IMR-90 (cell line): ENCODE measurements around the gene MAN2B1. TPM values are rescaled to one million over a fixed set of nuclear protein-coding genes. Genes with fewer than 3 reads are reported as not detected.

Source experiments
- ATAC-seq: fragments of 200-7000 bp; cut with Tn5 transposase; 2 replicates; pipeline ENCODE4 v1.9.1; 2020; ENCODE audit warnings: low read depth, mild to moderate bottlenecking, moderate library complexity
- BruUV-seq: library from RNA; stranded (reverse); fragments of 400-500 nt; replicated peaks from 2 replicates; lab custom pipeline; 2021; lab: Mats Ljungman, UMichigan
- CTCF ChIA-PET: fragments of 300-600 bp; formaldehyde crosslinking; extraction: SDS; loops from one replicate; lab custom pipeline; 2021; ENCODE audit warnings: antibody characterized with exemption; lab: Yijun Ruan, JAX
- POLR2A ChIA-PET: fragments of 300-600 bp; sonication (Branson Sonifier 250); formaldehyde crosslinking; loops from one replicate; lab custom pipeline; 2022; ENCODE audit warnings: antibody characterized with exemption; ENCODE audit not compliant: unreplicated experiment; lab: Charles Lee
- DNase-seq: peaks from one replicate; pipeline ENCODE4 v3.0.0; 2013
- H2AFZ ChIP-seq: replicated peaks from 2 replicates; pipeline ENCODE3; 2013; ENCODE audit warnings: low read length, mild to moderate bottlenecking; ENCODE audit not compliant: poor library complexity
- H2AK5ac ChIP-seq: 2 replicates; pipeline ENCODE4 v1.6.1; 2013; ENCODE audit warnings: low read depth, low read length, inconsistent platforms
- H2AK9ac ChIP-seq: replicated peaks from 2 replicates; pipeline ENCODE3; 2013; ENCODE audit warnings: mild to moderate bottlenecking, low read depth, low read length, moderate library complexity; ENCODE audit not compliant: poor library complexity
- H2BK120ac ChIP-seq: 2 replicates; pipeline ENCODE4 v1.6.1; 2013; ENCODE audit warnings: low read depth, low read length, inconsistent platforms
- H2BK15ac ChIP-seq: 3 replicates; pipeline ENCODE4 v1.6.1; 2013; ENCODE audit warnings: low read depth, low read length, inconsistent platforms
- H2BK20ac ChIP-seq: 2 replicates; pipeline ENCODE4 v1.6.1; 2013; ENCODE audit warnings: low read depth, mild to moderate bottlenecking, inconsistent platforms, low read length, moderate library complexity
- H2BK5ac ChIP-seq: 2 replicates; pipeline ENCODE4 v1.6.1; 2013; ENCODE audit warnings: mild to moderate bottlenecking, low read depth, low read length, inconsistent platforms; ENCODE audit not compliant: poor library complexity, severe bottlenecking
- H3K14ac ChIP-seq: replicated peaks from 2 replicates; pipeline ENCODE4 v1.6.1; 2013; ENCODE audit warnings: low read depth, low read length, inconsistent platforms
- H3K18ac ChIP-seq: 2 replicates; pipeline ENCODE4 v1.6.1; 2013; ENCODE audit warnings: low read depth, low read length, control low read depth
- H3K23ac ChIP-seq: 2 replicates; pipeline ENCODE4 v1.6.1; 2013; ENCODE audit warnings: low read depth, low read length, inconsistent platforms
- H3K27ac ChIP-seq: 2 replicates; pipeline ENCODE4 v1.5.1; 2013; ENCODE audit warnings: mild to moderate bottlenecking, control low read depth, low read length; ENCODE audit not compliant: insufficient read depth
- H3K27me3 ChIP-seq: 2 replicates; pipeline ENCODE4 v1.6.1; 2013; ENCODE audit warnings: low read length; ENCODE audit not compliant: control insufficient read depth, insufficient read depth
- H3K36me3 ChIP-seq: 2 replicates; pipeline ENCODE4 v1.6.1; 2013; ENCODE audit warnings: low read length, mixed read lengths; ENCODE audit not compliant: control insufficient read depth, insufficient read depth
- H3K4ac ChIP-seq: 2 replicates; pipeline ENCODE4 v1.6.1; 2013; ENCODE audit warnings: low read depth, low read length, inconsistent platforms
- H3K4me1 ChIP-seq: 2 replicates; pipeline ENCODE4 v1.6.1; 2013; ENCODE audit warnings: low read length, mixed read lengths; ENCODE audit not compliant: control insufficient read depth, insufficient read depth
- H3K4me2 ChIP-seq: 2 replicates; pipeline ENCODE4 v1.6.1; 2013; ENCODE audit warnings: low read depth, mild to moderate bottlenecking, control low read depth, low read length, moderate library complexity
- H3K4me3 ChIP-seq: 2 replicates; pipeline ENCODE4 v1.5.1; 2013; ENCODE audit warnings: low read depth, mild to moderate bottlenecking, control low read depth, low read length, moderate library complexity; ENCODE audit not compliant: insufficient read depth
- H3K56ac ChIP-seq: 2 replicates; pipeline ENCODE4 v1.6.1; 2013; ENCODE audit warnings: low read length, inconsistent platforms; ENCODE audit not compliant: insufficient read depth; ENCODE audit errors: extremely low read depth
- H3K79me1 ChIP-seq, 2 experiments: 2 replicates each; pipeline ENCODE4 v1.6.1; 2013; ENCODE audit warnings: low read length in 2 of 2, inconsistent platforms in 1 of 2, low read depth in 1 of 2
- H3K9ac ChIP-seq: 2 replicates; pipeline ENCODE4 v1.6.1; 2013; ENCODE audit warnings: low read depth, low read length, control low read depth
- H3K9me1 ChIP-seq: 2 replicates; pipeline ENCODE4 v1.6.1; 2013; ENCODE audit warnings: low read length, inconsistent platforms; ENCODE audit not compliant: insufficient read depth
- H3K9me3 ChIP-seq: 2 replicates; pipeline ENCODE4 v1.6.1; 2013; ENCODE audit warnings: low read length; ENCODE audit not compliant: control insufficient read depth, insufficient read depth
- H4K20me1 ChIP-seq: 2 replicates; pipeline ENCODE4 v1.6.1; 2013; ENCODE audit warnings: low read length, inconsistent platforms; ENCODE audit not compliant: insufficient read depth
- H4K5ac ChIP-seq: 2 replicates; pipeline ENCODE4 v1.6.1; 2013; ENCODE audit warnings: mild to moderate bottlenecking, low read depth, low read length, control low read depth
- H4K8ac ChIP-seq, 2 experiments: 2 replicates each; pipeline ENCODE4 v1.6.1; 2013; ENCODE audit warnings: low read depth in 2 of 2, low read length in 2 of 2, control low read depth in 1 of 2, inconsistent platforms in 1 of 2
- H4K91ac ChIP-seq: 2 replicates; pipeline ENCODE4 v1.6.1; 2013; ENCODE audit warnings: low read depth, low read length, inconsistent platforms; ENCODE audit not compliant: insufficient read depth
- BHLHE40 ChIP-seq: fragments of 150-350 bp; IDR thresholded peaks from 2 replicates; pipeline ENCODE4 v1.6.1; 2016; ENCODE audit warnings: mild to moderate bottlenecking, low read depth, low read length
- CEBPB ChIP-seq: IDR thresholded peaks from 2 replicates; pipeline ENCODE4 v1.6.1; 2012; ENCODE audit warnings: low read depth, low read length, improper control_type of control experiment
- CHD1 ChIP-seq: IDR thresholded peaks from 2 replicates; pipeline ENCODE4 v1.6.1; 2012; ENCODE audit warnings: low read depth, low read length, improper control_type of control experiment
- CTCF ChIP-seq: conservative IDR thresholded peaks from 2 replicates; pipeline ENCODE4 v1.5.1; 2012; ENCODE audit warnings: mild to moderate bottlenecking, low read depth, low read length, improper control_type of control experiment
- ELK1 ChIP-seq: fragments of 150-350 bp; IDR thresholded peaks from 2 replicates; pipeline ENCODE4 v1.6.1; 2016; ENCODE audit warnings: low read depth, mild to moderate bottlenecking, low read length, moderate library complexity, borderline replicate concordance
- FOS ChIP-seq: fragments of 150-350 bp; IDR thresholded peaks from 2 replicates; pipeline ENCODE4 v1.6.1; 2016; ENCODE audit warnings: low read depth, low read length
- MAFK ChIP-seq: IDR thresholded peaks from 2 replicates; pipeline ENCODE4 v1.6.1; 2012; ENCODE audit warnings: low read depth, low read length, improper control_type of control experiment
- MAZ ChIP-seq: IDR thresholded peaks from 2 replicates; pipeline ENCODE4 v1.6.1; 2012; ENCODE audit warnings: low read depth, mild to moderate bottlenecking, low read length, improper control_type of control experiment, moderate library complexity, borderline replicate concordance
- MXI1 ChIP-seq: IDR thresholded peaks from 2 replicates; pipeline ENCODE4 v1.6.1; 2012; ENCODE audit warnings: low read depth, mild to moderate bottlenecking, low read length, moderate library complexity, borderline replicate concordance
- NFE2L2 ChIP-seq: fragments of 150-350 bp; IDR thresholded peaks from 2 replicates; pipeline ENCODE4 v1.6.1; 2016; ENCODE audit warnings: low read depth, mild to moderate bottlenecking, low read length
- POLR2A ChIP-seq: IDR thresholded peaks from 2 replicates; pipeline ENCODE4 v1.6.1; 2012; ENCODE audit warnings: mild to moderate bottlenecking, low read depth, low read length
- RAD21 ChIP-seq: IDR thresholded peaks from 2 replicates; pipeline ENCODE4 v1.6.1; 2012; ENCODE audit warnings: low read length, improper control_type of control experiment
- RCOR1 ChIP-seq: IDR thresholded peaks from 2 replicates; pipeline ENCODE4 v1.6.1; 2012; ENCODE audit warnings: mild to moderate bottlenecking, low read length, improper control_type of control experiment; ENCODE audit not compliant: insufficient replicate concordance
- RFX5 ChIP-seq: IDR thresholded peaks from 2 replicates; pipeline ENCODE4 v1.8.0; 2012; ENCODE audit warnings: low read depth, mild to moderate bottlenecking, low read length, moderate library complexity
- SMC3 ChIP-seq: fragments of 150-350 bp; IDR thresholded peaks from 2 replicates; pipeline ENCODE4 v1.6.1; 2016; ENCODE audit warnings: low read depth, mild to moderate bottlenecking, antibody characterized with exemption, low read length, moderate library complexity
- USF2 ChIP-seq: fragments of 150-350 bp; IDR thresholded peaks from 2 replicates; pipeline ENCODE4 v1.6.1; 2017; ENCODE audit warnings: mild to moderate bottlenecking, antibody characterized with exemption, low read length, low read depth
- WGBS, 2 experiments: methylation state at CpG; one replicate each; pipeline versions ENCODE4 v1.1.5 to v1.1.7; 2013; ENCODE audit warnings: missing lambda C conversion rate in 2 of 2; ENCODE audit not compliant: insufficient read length in 1 of 2; ENCODE audit errors: extremely low coverage in 2 of 2; 5-methylcytosine and 5-hydroxymethylcytosine counted together
- dilution Hi-C: fragments of 300-500 bp; cut with HindIII; formaldehyde crosslinking; loops from one replicate; pipeline ENCODE4 v1.14.3; 2018; ENCODE audit warnings: low sequenced_read_pairs; ENCODE audit not compliant: unreplicated experiment
- in situ Hi-C: fragments of 300-500 bp; cut with MboI; formaldehyde crosslinking; loops from 3 replicates; pipeline ENCODE4 v1.14.3; 2019; ENCODE audit warnings: low sequenced_read_pairs, inconsistent platforms, mixed read lengths
- intact Hi-C: fragments of 100-400 bp; cut with micrococcal nuclease; formaldehyde crosslinking; loops from 2 replicates; pipeline ENCODE4 v1.10.0; 2022
- polyA plus RNA-seq, 3 experiments: library from polyadenylated mRNA; depleted of rRNA; stranded (reverse); fragments of >200 nt; gene quantifications; 2 replicates each; pipeline ENCODE4 v1.2.3, GENCODE V29; 2012; ENCODE audit warnings: low replicate concordance in 1 of 3
- total RNA-seq: library from RNA; depleted of rRNA; stranded (reverse); fragments of >200 nt; gene quantifications from 2 replicates; pipeline ENCODE4 v1.2.3, GENCODE V29; 2012

The MAN2B1 gene
- total and polyA plus RNA-seq, 2 of the 4 experiments (the other 2 are of a cell fraction), result 10.4 to 55.4 TPM

GRCh38 chr19:12652219-12652618 is 14.3 kb downstream of the MAN2B1 start:
- Histone ChIP-seq H2BK20ac (no peak overlapping the region), H3K9me3 (no peaks in the 10 kb centered on the region), H3K9ac (no peak overlapping the region), H2BK120ac (no peak overlapping the region), H3K4me1 (0 out of 2 replicates have a peak, but pooled peaks cover 2% of the 10 kb centered on the region), H4K91ac (no peak overlapping the region), H2BK5ac (no peak overlapping the region), H3K79me1 (no peaks in the 10 kb centered on the region), H3K14ac (no peak overlapping the region), H3K4me3 (no peak overlapping the region), H3K4me2 (no peak overlapping the region), H2AFZ (no peak overlapping the region), H3K18ac (no peak overlapping the region), H3K23ac (no peak overlapping the region), H3K9me1 (0 out of 2 replicates have a peak, but pooled peaks cover 3% of the 10 kb centered on the region), H4K8ac (no peak overlapping the region), H4K20me1 (no peaks in the 10 kb centered on the region), H4K5ac (no peak overlapping the region), H3K27ac (no peak overlapping the region), H3K56ac (no peak overlapping the region), H3K36me3 (peaks cover 26% of the 10 kb centered on the region), H3K4ac (no peak overlapping the region), H2AK5ac (no peak overlapping the region), H3K27me3 (no peaks in the 10 kb centered on the region), H2AK9ac (no peak overlapping the region), H2BK15ac (no peak overlapping the region)
- no TSS peak for BruUV-seq
- intact Hi-C loops (no loop called here), dilution Hi-C loops (no loop called here), in situ Hi-C loops (no loop called here)
- no peak for ATAC-seq
- POLR2A ChIA-PET, result no interaction called here
- no peak for DNase-seq
- TF ChIP-seq ELK1, result no peak
- no peak for TF ChIP-seq SMC3
- no peak for TF ChIP-seq POLR2A
- TF ChIP-seq RCOR1, result no peak
- no peak for TF ChIP-seq CEBPB
- TF ChIP-seq CTCF, result no peak
- no peak for TF ChIP-seq FOS
- TF ChIP-seq BHLHE40, result no peak
- no peak for TF ChIP-seq MAZ
- TF ChIP-seq USF2, result no peak
- no peak for TF ChIP-seq RFX5
- no peak for TF ChIP-seq CHD1
- TF ChIP-seq MXI1, result no peak
- no peak for TF ChIP-seq RAD21
- no peak for TF ChIP-seq NFE2L2
- TF ChIP-seq MAFK, result no peak
- CTCF ChIA-PET, result interaction anchor here (0.6 kb wide), 1 partner anchor 757 kb away, joined by 9 read pairs; no protein-coding TSS in a partner anchor
- no CpG with 5 or more reads among the region's 6 CpGs for WGBS, 2 experiments
